Peyer's patch (tissue), 4 donors: Measurements from ENCODE around the gene PINK1. TPM values are rescaled to one million over a fixed set of nuclear protein-coding genes. Genes with fewer than 3 reads are reported as not detected.

Experiments used
- DNase-seq, 3 donors: peaks; one replicate each; pipeline ENCODE4 v3.0.0-alpha.2; 2017 to 2019
- H3K27ac ChIP-seq, 4 donors: fragments of 200-600 bp; sonication (generic); one replicate each; pipeline ENCODE4 v1.5.1; 2016 to 2019
- H3K27me3 ChIP-seq, 2 donors: fragments of 200-600 bp; sonication (generic); one replicate each; pipeline ENCODE4 v1.5.1; 2019
- H3K36me3 ChIP-seq, 3 donors: fragments of 200-600 bp; sonication (generic); one replicate each; pipeline ENCODE4 v1.5.1; 2016 to 2019
- H3K4me1 ChIP-seq, 4 donors: fragments of 200-600 bp; sonication (generic); one replicate each; pipeline ENCODE4 v1.5.1; 2016 to 2019
- H3K4me3 ChIP-seq, 4 donors: fragments of 200-600 bp; sonication (generic); 1 replicate in 3 of 4; 2 replicates in 1 of 4; pipeline ENCODE4 v1.5.1; 2016 to 2019; ENCODE audit warnings: mild to moderate bottlenecking in 1 of 4
- H3K9me3 ChIP-seq, 4 donors: fragments of 200-600 bp; sonication (generic); one replicate each; pipeline ENCODE4 v1.5.1; 2016 to 2019; ENCODE audit warnings: mild to moderate bottlenecking in 1 of 4
- CTCF ChIP-seq, 6 experiments: fragments of 450-650 bp in 4 of 6; fragments of 200-600 bp in 2 of 6; sonication (generic) in 1 of 6; IDR thresholded peaks; one replicate each; pipeline ENCODE4 v1.5.1; 2017 to 2019; ENCODE audit warnings: antibody characterized with exemption in 6 of 6, mild to moderate bottlenecking in 3 of 6, moderate library complexity in 1 of 6
- POLR2A ChIP-seq, 2 donors: fragments of 450-650 bp; IDR thresholded peaks; one replicate each; pipeline ENCODE4 v1.5.1; 2017; ENCODE audit warnings: antibody characterized with exemption in 2 of 2, mild to moderate bottlenecking in 2 of 2, moderate library complexity in 2 of 2
- total RNA-seq, 4 donors: library from RNA; depleted of rRNA; stranded (reverse); fragments of >200 nt; gene quantifications; one replicate each; pipeline ENCODE4 v1.1.0, GENCODE V29; 2016

PINK1 gene
- total RNA-seq, 4 donors from 2014 or later = 71.8 to 96.1 (median 89.4) TPM

- peak overlapping the region in 1 of 4 donors; percentile 21 for H3K4me3 ChIP-seq
- no peaks in the 10 kb centered on the region for H3K27me3 ChIP-seq
- DNase-seq = peak in 1 of 3 donors; percentile 23
- TF ChIP-seq POLR2A (IDR thresholded peaks at IDR 0.05) (no peak), CTCF (IDR thresholded peaks at IDR 0.05) (no peak)
- no peaks in the 10 kb centered on the region for H3K36me3 ChIP-seq
- H3K4me1 ChIP-seq = peaks cover 0 to 2% (median 0%) of the 10 kb centered on the region in 4 donors
- peak overlapping the region in 2 of 4 donors; percentile 34 to 76 for H3K27ac ChIP-seq
- H3K9me3 ChIP-seq = no peaks in the 10 kb centered on the region
Observed at GRCh38 chr1:20684050-20684620, 50.9 kb downstream of the PINK1 start.

GRCh38 chr1:20684651-20685050, 51.4 kb downstream of the PINK1 start:
- no peaks in the 10 kb centered on the region for H3K9me3 ChIP-seq
- peak overlapping the region in 3 of 4 donors; percentile 34 to 76 (median 50) for H3K27ac ChIP-seq
- H3K36me3 ChIP-seq = no peaks in the 10 kb centered on the region
- TF ChIP-seq CTCF (IDR thresholded peaks at IDR 0.05) = no peak
- TF ChIP-seq POLR2A (IDR thresholded peaks at IDR 0.05) = no peak
- DNase-seq = peak in 1 of 3 donors; percentile 41
- no peaks in the 10 kb centered on the region for H3K4me1 ChIP-seq
- H3K27me3 ChIP-seq = no peaks in the 10 kb centered on the region
- peak overlapping the region in 1 of 4 donors; percentile 21 for H3K4me3 ChIP-seq

GRCh38 chr1:20685099-20685662, 51.9 kb downstream of the PINK1 start:
- H3K9me3 ChIP-seq = no peaks in the 10 kb centered on the region

GRCh38 chr1:20685741-20686140, 52.5 kb downstream of the PINK1 start:
- no peaks in the 10 kb centered on the region for H3K9me3 ChIP-seq
- H3K36me3 ChIP-seq = no peaks in the 10 kb centered on the region
- H3K27me3 ChIP-seq = no peaks in the 10 kb centered on the region
- DNase-seq = no peak
- no peaks in the 10 kb centered on the region for H3K4me1 ChIP-seq
- TF ChIP-seq POLR2A (IDR thresholded peaks at IDR 0.05) (no peak), CTCF (IDR thresholded peaks at IDR 0.05) (no peak)
- no peak overlapping the region for H3K4me3 ChIP-seq
- peak overlapping the region in 3 of 4 donors; percentile 17 to 76 (median 50) for H3K27ac ChIP-seq

More at GRCh38 chr1:20685099-20685662, 51.9 kb downstream of the PINK1 start:
- H3K36me3 ChIP-seq = no peaks in the 10 kb centered on the region
- no peaks in the 10 kb centered on the region for H3K4me1 ChIP-seq
- peak overlapping the region in 1 of 4 donors; percentile 21 for H3K4me3 ChIP-seq
- H3K27ac ChIP-seq = peak overlapping the region; percentile 17 to 76 (median 42)
- DNase-seq = no peak
- TF ChIP-seq POLR2A (IDR thresholded peaks at IDR 0.05) (no peak), CTCF (IDR thresholded peaks at IDR 0.05) (no peak)
- H3K27me3 ChIP-seq = no peaks in the 10 kb centered on the region

- TF ChIP-seq CTCF (IDR thresholded peaks at IDR 0.05) (no peak), POLR2A (IDR thresholded peaks at IDR 0.05) (no peak)
- DNase-seq = no peak
Observed at GRCh38 chr1:20686883-20687725, 53.8 kb downstream of the PINK1 start.

More at GRCh38 chr1:20686883-20687725, 53.8 kb downstream of the PINK1 start:
- Histone ChIP-seq H3K27me3 (no peaks in the 10 kb centered on the region), H3K4me1 (no peaks in the 10 kb centered on the region), H3K36me3 (no peaks in the 10 kb centered on the region), H3K4me3 (no peak overlapping the region), H3K27ac (no peak overlapping the region), H3K9me3 (no peaks in the 10 kb centered on the region)
